GM12891 (cell line): ENCODE measurements around the gene BCO1.

Experiments
- POLR2A ChIP-seq: IDR thresholded peaks from 2 replicates; pipeline ENCODE4 v1.6.1; 2011; ENCODE audit warnings: low read depth, low read length, control low read depth
- POLR2AphosphoS5 ChIP-seq: IDR thresholded peaks from 2 replicates; pipeline ENCODE4 v1.6.1; 2011; ENCODE audit warnings: low read depth, low read length, control low read depth
- POU2F2 ChIP-seq: IDR thresholded peaks from 2 replicates; pipeline ENCODE4 v1.6.1; 2011; ENCODE audit warnings: low read depth, mild to moderate bottlenecking, control low read depth, low read length, moderate library complexity
- SPI1 ChIP-seq: IDR thresholded peaks from 2 replicates; pipeline ENCODE4 v1.6.1; 2011; ENCODE audit warnings: low read depth, low read length, control low read depth
- TAF1 ChIP-seq: IDR thresholded peaks from 2 replicates; pipeline ENCODE4 v1.6.1; 2011; ENCODE audit warnings: low read depth, low read length, control low read depth

GRCh38 chr16:81279392-81279791 is 40.9 kb downstream of the BCO1 start:
- TF ChIP-seq POLR2AphosphoS5, result no peak
- no peak for TF ChIP-seq POLR2A
- TF ChIP-seq TAF1, result no peak
- TF ChIP-seq SPI1, result no peak
- no peak for TF ChIP-seq POU2F2
